HepG2 (cell line): ENCODE results near the gene PRDM10. TPM values are rescaled to one million over a fixed set of nuclear protein-coding genes. Genes with fewer than 3 reads are reported as not detected.

Experiments
- GATAD2A ChIP-seq: IDR thresholded peaks from 2 replicates; pipeline ENCODE4 v1.6.1; 2016
- HCFC1 ChIP-seq: fragments of 150-350 bp; IDR thresholded peaks from 2 replicates; pipeline ENCODE4 v1.6.1; 2014; ENCODE audit warnings: low read depth, low read length
- MYNN ChIP-seq: sonication (generic); formaldehyde crosslinking; IDR thresholded peaks from 2 replicates; pipeline ENCODE4 v1.4.0; 2020; ENCODE audit warnings: mild to moderate bottlenecking, low read depth, missing genetic modification reagents
- PBX2 ChIP-seq: IDR thresholded peaks from 2 replicates; pipeline ENCODE4 v1.6.1; 2016; ENCODE audit warnings: control low read depth
- POGK ChIP-seq: sonication (generic); formaldehyde crosslinking; conservative IDR thresholded peaks from 2 replicates; pipeline ENCODE4 v1.8.0; 2022; ENCODE audit warnings: mild to moderate bottlenecking, moderate library complexity, missing genetic modification reagents
- REPIN1 ChIP-seq: sonication (generic); formaldehyde crosslinking; IDR thresholded peaks from 2 replicates; pipeline ENCODE4 v1.8.0; 2022; ENCODE audit warnings: missing genetic modification reagents, low read depth, mild to moderate bottlenecking, borderline replicate concordance
- ZHX2 ChIP-seq, 2 experiments: sonication (generic) in 1 of 2; formaldehyde crosslinking in 1 of 2; IDR thresholded peaks; 2 replicates each; pipeline versions ENCODE4 v1.6.1 to v1.9.0; 2014 to 2022; ENCODE audit warnings: antibody characterized with exemption in 1 of 2, borderline replicate concordance in 1 of 2, inconsistent platforms in 1 of 2, low read depth in 1 of 2, missing genetic modification reagents in 1 of 2
- ZNF441 ChIP-seq: sonication (generic); formaldehyde crosslinking; IDR thresholded peaks from 2 replicates; pipeline ENCODE4 v1.7.0; 2021; ENCODE audit warnings: missing genetic modification reagents, borderline replicate concordance
- ZNF577 ChIP-seq: sonication (generic); formaldehyde crosslinking; IDR thresholded peaks from 2 replicates; pipeline ENCODE4 v1.4.0; 2020; ENCODE audit warnings: mild to moderate bottlenecking, low read depth, missing genetic modification reagents, borderline replicate concordance
- ZNF674 ChIP-seq: sonication (generic); formaldehyde crosslinking; IDR thresholded peaks from 2 replicates; pipeline ENCODE4 v1.5.0; 2020; ENCODE audit warnings: low read depth, mild to moderate bottlenecking, missing genetic modification reagents
- polyA plus RNA-seq, 8 experiments: library from polyadenylated mRNA; depleted of rRNA in 3 of 8; stranded (reverse) in 7 of 8; unstranded in 1 of 8; fragments of >200 nt; fragmentation: Illumina TruSeq in 4 of 8; extraction: Trizol in 4 of 8; gene quantifications; 2 replicates each; pipeline versions ENCODE4 v1.2.1 to v1.2.3, GENCODE V29; 2011 to 2016; ENCODE audit warnings: low read depth in 4 of 8, missing spikeins in 1 of 8, mixed read lengths in 1 of 8; ENCODE audit not compliant: insufficient read depth in 1 of 8
- total RNA-seq, 5 experiments: library from RNA; depleted of rRNA; stranded (reverse); fragments of >200 nt; fragmentation: Illumina TruSeq; extraction: Trizol; gene quantifications; 2 replicates each; pipeline ENCODE4 v1.2.3, GENCODE V29; 2016; ENCODE audit warnings: low read depth in 1 of 5
- TF ChIP-seq, protein P1 (sequence below): sonication (generic); formaldehyde crosslinking; IDR thresholded peaks from 2 replicates; pipeline ENCODE4 v1.5.1; 2020; ENCODE audit warnings: missing genetic modification reagents, mild to moderate bottlenecking, borderline replicate concordance
- TF ChIP-seq, protein P2 (sequence below): sonication (generic); formaldehyde crosslinking; IDR thresholded peaks from 2 replicates; pipeline ENCODE4 v1.4.0; 2020; ENCODE audit warnings: missing genetic modification reagents
- TF ChIP-seq, protein P3 (sequence below): sonication (generic); formaldehyde crosslinking; IDR thresholded peaks from 2 replicates; pipeline ENCODE4 v1.4.0; 2020; ENCODE audit warnings: missing genetic modification reagents

Gene PRDM10
- total and polyA plus RNA-seq, 2 of the 13 experiments (the other 11 are each of a cell fraction or from before 2014, with no cell fraction given): 5.7 to 5.8 TPM

- TF ChIP-seq, protein P1, sequence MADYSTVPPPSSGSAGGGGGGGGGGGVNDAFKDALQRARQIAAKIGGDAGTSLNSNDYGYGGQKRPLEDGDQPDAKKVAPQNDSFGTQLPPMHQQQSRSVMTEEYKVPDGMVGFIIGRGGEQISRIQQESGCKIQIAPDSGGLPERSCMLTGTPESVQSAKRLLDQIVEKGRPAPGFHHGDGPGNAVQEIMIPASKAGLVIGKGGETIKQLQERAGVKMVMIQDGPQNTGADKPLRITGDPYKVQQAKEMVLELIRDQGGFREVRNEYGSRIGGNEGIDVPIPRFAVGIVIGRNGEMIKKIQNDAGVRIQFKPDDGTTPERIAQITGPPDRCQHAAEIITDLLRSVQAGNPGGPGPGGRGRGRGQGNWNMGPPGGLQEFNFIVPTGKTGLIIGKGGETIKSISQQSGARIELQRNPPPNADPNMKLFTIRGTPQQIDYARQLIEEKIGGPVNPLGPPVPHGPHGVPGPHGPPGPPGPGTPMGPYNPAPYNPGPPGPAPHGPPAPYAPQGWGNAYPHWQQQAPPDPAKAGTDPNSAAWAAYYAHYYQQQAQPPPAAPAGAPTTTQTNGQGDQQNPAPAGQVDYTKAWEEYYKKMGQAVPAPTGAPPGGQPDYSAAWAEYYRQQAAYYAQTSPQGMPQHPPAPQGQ (CRISPR knock-in tag): no peak
- no peak for TF ChIP-seq ZNF441
- no peak for TF ChIP-seq HCFC1
- TF ChIP-seq ZHX2 (IDR thresholded peaks at IDR 0.05; ENCODE audit: low read depth): no peak
- TF ChIP-seq ZHX2 (CRISPR knock-in tag; IDR thresholded peaks at IDR 0.05; ENCODE audit: borderline replicate concordance): no peak
- TF ChIP-seq, protein P2, sequence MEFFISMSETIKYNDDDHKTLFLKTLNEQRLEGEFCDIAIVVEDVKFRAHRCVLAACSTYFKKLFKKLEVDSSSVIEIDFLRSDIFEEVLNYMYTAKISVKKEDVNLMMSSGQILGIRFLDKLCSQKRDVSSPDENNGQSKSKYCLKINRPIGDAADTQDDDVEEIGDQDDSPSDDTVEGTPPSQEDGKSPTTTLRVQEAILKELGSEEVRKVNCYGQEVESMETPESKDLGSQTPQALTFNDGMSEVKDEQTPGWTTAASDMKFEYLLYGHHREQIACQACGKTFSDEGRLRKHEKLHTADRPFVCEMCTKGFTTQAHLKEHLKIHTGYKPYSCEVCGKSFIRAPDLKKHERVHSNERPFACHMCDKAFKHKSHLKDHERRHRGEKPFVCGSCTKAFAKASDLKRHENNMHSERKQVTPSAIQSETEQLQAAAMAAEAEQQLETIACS: no peak
- TF ChIP-seq POGK (CRISPR knock-in tag): no peak
- no peak for TF ChIP-seq REPIN1
- peak; percentile 45 for TF ChIP-seq GATAD2A
- no peak for TF ChIP-seq ZNF674 (CRISPR knock-in tag)
- no peak for TF ChIP-seq PBX2 (CRISPR knock-in tag)
- TF ChIP-seq ZNF577: no peak
- TF ChIP-seq MYNN (CRISPR knock-in tag): no peak
- TF ChIP-seq, protein P3, sequence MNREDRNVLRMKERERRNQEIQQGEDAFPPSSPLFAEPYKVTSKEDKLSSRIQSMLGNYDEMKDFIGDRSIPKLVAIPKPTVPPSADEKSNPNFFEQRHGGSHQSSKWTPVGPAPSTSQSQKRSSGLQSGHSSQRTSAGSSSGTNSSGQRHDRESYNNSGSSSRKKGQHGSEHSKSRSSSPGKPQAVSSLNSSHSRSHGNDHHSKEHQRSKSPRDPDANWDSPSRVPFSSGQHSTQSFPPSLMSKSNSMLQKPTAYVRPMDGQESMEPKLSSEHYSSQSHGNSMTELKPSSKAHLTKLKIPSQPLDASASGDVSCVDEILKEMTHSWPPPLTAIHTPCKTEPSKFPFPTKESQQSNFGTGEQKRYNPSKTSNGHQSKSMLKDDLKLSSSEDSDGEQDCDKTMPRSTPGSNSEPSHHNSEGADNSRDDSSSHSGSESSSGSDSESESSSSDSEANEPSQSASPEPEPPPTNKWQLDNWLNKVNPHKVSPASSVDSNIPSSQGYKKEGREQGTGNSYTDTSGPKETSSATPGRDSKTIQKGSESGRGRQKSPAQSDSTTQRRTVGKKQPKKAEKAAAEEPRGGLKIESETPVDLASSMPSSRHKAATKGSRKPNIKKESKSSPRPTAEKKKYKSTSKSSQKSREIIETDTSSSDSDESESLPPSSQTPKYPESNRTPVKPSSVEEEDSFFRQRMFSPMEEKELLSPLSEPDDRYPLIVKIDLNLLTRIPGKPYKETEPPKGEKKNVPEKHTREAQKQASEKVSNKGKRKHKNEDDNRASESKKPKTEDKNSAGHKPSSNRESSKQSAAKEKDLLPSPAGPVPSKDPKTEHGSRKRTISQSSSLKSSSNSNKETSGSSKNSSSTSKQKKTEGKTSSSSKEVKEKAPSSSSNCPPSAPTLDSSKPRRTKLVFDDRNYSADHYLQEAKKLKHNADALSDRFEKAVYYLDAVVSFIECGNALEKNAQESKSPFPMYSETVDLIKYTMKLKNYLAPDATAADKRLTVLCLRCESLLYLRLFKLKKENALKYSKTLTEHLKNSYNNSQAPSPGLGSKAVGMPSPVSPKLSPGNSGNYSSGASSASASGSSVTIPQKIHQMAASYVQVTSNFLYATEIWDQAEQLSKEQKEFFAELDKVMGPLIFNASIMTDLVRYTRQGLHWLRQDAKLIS: no peak
Measured at GRCh38 chr11:129973809-129974208, 28.8 kb downstream of the PRDM10 start (continued).
